Liver (tissue), 3 donors: ENCODE measurements around the gene HAND1.

Source experiments
- ATF3 ChIP-seq: IDR thresholded peaks from 2 replicates; pipeline ENCODE4 v1.6.1; 2016; ENCODE audit warnings: antibody characterized with exemption
- CTCF ChIP-seq: fragments of 150-350 bp; IDR thresholded peaks from 2 replicates; pipeline ENCODE4 v1.5.1; 2017; ENCODE audit warnings: improper control_type of control experiment, low read depth, low read length; ENCODE audit not compliant: missing input control
- EGR1 ChIP-seq, 2 donors: IDR thresholded peaks; 2 replicates each; pipeline ENCODE4 v1.6.1; 2016 to 2018; ENCODE audit warnings: antibody characterized with exemption in 2 of 2, low read depth in 2 of 2
- GABPA ChIP-seq, 2 donors: IDR thresholded peaks in 1 of 2; conservative IDR thresholded peaks in 1 of 2; 2 replicates each; pipeline ENCODE4 v1.6.1; 2016; ENCODE audit warnings: antibody characterized with exemption in 2 of 2, mild to moderate bottlenecking in 1 of 2, moderate library complexity in 1 of 2
- HNF4G ChIP-seq: IDR thresholded peaks from 2 replicates; pipeline ENCODE4 v1.6.1; 2016; ENCODE audit warnings: antibody characterized with exemption
- JUND ChIP-seq, 2 donors: IDR thresholded peaks; 2 replicates each; pipeline ENCODE4 v1.6.1; 2016; ENCODE audit warnings: antibody characterized with exemption in 2 of 2
- MAX ChIP-seq: IDR thresholded peaks from 2 replicates; pipeline ENCODE4 v1.6.1; 2016; ENCODE audit warnings: antibody characterized with exemption
- NR2F2 ChIP-seq: IDR thresholded peaks from 2 replicates; pipeline ENCODE4 v1.6.1; 2016; ENCODE audit warnings: antibody characterized with exemption
- RAD21 ChIP-seq, 2 donors: IDR thresholded peaks; 2 replicates each; pipeline ENCODE4 v1.6.1; 2016; ENCODE audit warnings: antibody characterized with exemption in 2 of 2, mild to moderate bottlenecking in 2 of 2
- REST ChIP-seq: IDR thresholded peaks from 2 replicates; pipeline ENCODE4 v1.6.1; 2016; ENCODE audit warnings: antibody characterized with exemption, mild to moderate bottlenecking
- RXRA ChIP-seq, 2 donors: IDR thresholded peaks; 2 replicates each; pipeline ENCODE4 v1.6.1; 2017 to 2018; ENCODE audit warnings: antibody characterized with exemption in 2 of 2, mild to moderate bottlenecking in 1 of 2
- TAF1 ChIP-seq: conservative IDR thresholded peaks from 2 replicates; pipeline ENCODE4 v1.6.1; 2016; ENCODE audit warnings: antibody characterized with exemption, mild to moderate bottlenecking
- YY1 ChIP-seq: IDR thresholded peaks from 2 replicates; pipeline ENCODE4 v1.6.1; 2016; ENCODE audit warnings: antibody characterized with exemption, mild to moderate bottlenecking
- ZBTB33 ChIP-seq: IDR thresholded peaks from 2 replicates; pipeline ENCODE4 v1.6.1; 2016; ENCODE audit warnings: antibody characterized with exemption
- donor health status: healthy.
- donor health status: healthy.

GRCh38 chr5:154437281-154437965, 40.6 kb downstream of the HAND1 start:
- no peak for TF ChIP-seq EGR1 (IDR thresholded peaks at IDR 0.05; ENCODE audit: low read depth in 2 of 2)
- no peak for TF ChIP-seq CTCF
- no peak for TF ChIP-seq YY1
- no peak for TF ChIP-seq REST
- no peak for TF ChIP-seq RAD21 (IDR thresholded peaks at IDR 0.05)
- TF ChIP-seq RXRA (IDR thresholded peaks at IDR 0.05), result no peak
- TF ChIP-seq ATF3, result no peak
- TF ChIP-seq NR2F2, result no peak
- no peak for TF ChIP-seq MAX
- TF ChIP-seq ZBTB33, result no peak
- no peak for TF ChIP-seq TAF1
- TF ChIP-seq HNF4G, result no peak
- TF ChIP-seq JUND (IDR thresholded peaks at IDR 0.05), result no peak
- TF ChIP-seq GABPA (IDR thresholded peaks at IDR 0.05 in 1 of 2, conservative IDR thresholded peaks at IDR 0.05 in 1 of 2), result no peak
